DOHH2 (cell line): Measurements from ENCODE around the gene GABRA5.

Experiments used
- H3F3A ChIP-seq: fragments of 200-600 bp; sonication (generic), shearing (Covaris generic); 2 replicates; pipeline ENCODE4 v1.6.0; 2016; ENCODE audit warnings: antibody characterized with exemption, mild to moderate bottlenecking; ENCODE audit not compliant: control insufficient read depth, insufficient read depth
- H3K27ac ChIP-seq: fragments of 200-600 bp; sonication (generic); 2 replicates; pipeline ENCODE4 v1.5.1; 2014; ENCODE audit warnings: low read depth, mild to moderate bottlenecking, low read length, moderate library complexity
- H3K27me3 ChIP-seq: fragments of 200-600 bp; sonication (generic); 2 replicates; pipeline ENCODE4 v1.6.1; 2014; ENCODE audit warnings: mild to moderate bottlenecking, low read length, mixed read lengths; ENCODE audit not compliant: control insufficient read depth
- H3K36me3 ChIP-seq: fragments of 200-600 bp; sonication (generic); 2 replicates; pipeline ENCODE4 v1.6.1; 2014; ENCODE audit warnings: mild to moderate bottlenecking, low read length, moderate library complexity, mixed read lengths; ENCODE audit not compliant: control insufficient read depth
- H3K4me1 ChIP-seq: fragments of 200-600 bp; sonication (generic); 2 replicates; pipeline ENCODE4 v1.6.1; 2014; ENCODE audit warnings: mild to moderate bottlenecking, low read length, mixed read lengths; ENCODE audit not compliant: control insufficient read depth
- H3K4me2 ChIP-seq: fragments of 200-600 bp; sonication (generic); 2 replicates; pipeline ENCODE4 v1.6.0; 2014; ENCODE audit warnings: mild to moderate bottlenecking, low read length, moderate library complexity
- H3K4me3 ChIP-seq: fragments of 200-600 bp; sonication (generic); 2 replicates; pipeline ENCODE4 v1.5.1; 2014; ENCODE audit warnings: mild to moderate bottlenecking, low read length, mixed read lengths
- H3K79me2 ChIP-seq: fragments of 200-600 bp; sonication (generic); 2 replicates; pipeline ENCODE4 v1.6.1; 2014; ENCODE audit warnings: mild to moderate bottlenecking, low read length, mixed read lengths; ENCODE audit not compliant: control insufficient read depth
- H3K9me2 ChIP-seq: fragments of 200-600 bp; sonication (generic); replicated peaks from 2 replicates; pipeline ENCODE4 v1.6.1; 2014; ENCODE audit warnings: mild to moderate bottlenecking, low read length, mixed read lengths; ENCODE audit not compliant: control insufficient read depth
- H3K9me3 ChIP-seq: fragments of 200-600 bp; sonication (generic); 2 replicates; pipeline ENCODE4 v1.6.1; 2014; ENCODE audit warnings: antibody characterized with exemption, low read length, mixed read lengths; ENCODE audit not compliant: control insufficient read depth, insufficient read depth
- H4K20me1 ChIP-seq: fragments of 200-600 bp; sonication (generic); 2 replicates; pipeline ENCODE4 v1.6.0; 2014; ENCODE audit warnings: low read depth, mild to moderate bottlenecking, antibody characterized with exemption, low read length, moderate library complexity; ENCODE audit not compliant: control insufficient read depth, insufficient read depth
- CTCF ChIP-seq: fragments of 200-600 bp; sonication (generic); IDR thresholded peaks from one replicate; pipeline ENCODE4 v1.5.1; 2014; ENCODE audit warnings: antibody characterized with exemption, mild to moderate bottlenecking, low read depth, low read length; ENCODE audit not compliant: poor library complexity, severe bottlenecking
- EZH2phosphoT487 ChIP-seq: fragments of 200-600 bp; sonication (generic); IDR thresholded peaks from 2 replicates; pipeline ENCODE4 v1.6.1; 2017; ENCODE audit warnings: borderline replicate concordance, mild to moderate bottlenecking, antibody characterized with exemption, low read length, moderate library complexity, mixed read lengths

The GABRA5 gene

GRCh38 chr15:26967719-26968269 lies 100.9 kb downstream of the GABRA5 start:
- Histone ChIP-seq H3K4me1 (no peaks in the 10 kb centered on the region), H3K36me3 (no peaks in the 10 kb centered on the region), H3K4me2 (no peak overlapping the region), H3K9me2 (no peaks in the 10 kb centered on the region), H3K79me2 (no peaks in the 10 kb centered on the region), H3F3A (no peaks in the 10 kb centered on the region), H3K4me3 (no peak overlapping the region), H3K27me3 (no peaks in the 10 kb centered on the region), H3K27ac (no peak overlapping the region), H3K9me3 (peaks cover 9% of the 10 kb centered on the region; the same call in 1 of the 2 replicates), H4K20me1 (no peaks in the 10 kb centered on the region)
- TF ChIP-seq CTCF (no peak), EZH2phosphoT487 (no peak)

DNA sequence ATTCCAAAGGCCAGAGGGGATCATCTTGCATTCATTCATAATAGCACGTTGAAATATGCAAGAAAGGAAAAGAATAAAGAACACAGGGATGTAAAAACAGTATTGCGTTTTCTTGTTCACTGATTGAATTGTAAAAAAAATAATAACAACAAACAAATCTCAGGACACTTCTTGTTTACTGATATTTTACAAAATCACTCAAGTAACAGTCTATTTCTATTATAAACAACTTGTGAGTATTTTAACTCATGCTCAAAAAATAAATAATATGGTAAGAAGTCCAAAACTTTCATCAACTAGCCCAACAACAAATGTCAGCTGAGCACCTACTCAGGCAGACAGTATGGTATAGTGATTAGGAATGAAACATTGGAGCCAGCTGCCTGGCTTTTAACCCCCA lies 101.9 kb downstream of the GABRA5 start:
- Histone ChIP-seq H3K27me3 (no peaks in the 10 kb centered on the region), H3K4me3 (no peak overlapping the region), H3K9me3 (peaks cover 9% of the 10 kb centered on the region; the same call in 1 of the 2 replicates)

GRCh38 chr15:26970712-26971210 lies 103.9 kb downstream of the GABRA5 start, which contains the start of gene GABRG3:
Gene GABRG3, plus strand, starts transcription at chr15:26971181.
- H3F3A ChIP-seq: no peaks in the 10 kb centered on the region
- no peaks in the 10 kb centered on the region for H3K4me1 ChIP-seq
- H3K4me3 ChIP-seq: no peak within 1 kb of the TSS
- H4K20me1 ChIP-seq: no peaks in the 10 kb centered on the region
- H3K79me2 ChIP-seq: no peaks in the 10 kb centered on the region
- H3K9me2 ChIP-seq: no peaks in the 10 kb centered on the region
- H3K36me3 ChIP-seq: no peaks in the 10 kb centered on the region
- H3K4me2 ChIP-seq: no peak within 1 kb of the TSS
- no peaks in the 10 kb centered on the region for H3K27me3 ChIP-seq
- H3K9me3 ChIP-seq: peaks cover 5% of the 10 kb centered on the region; the same call in 1 of the 2 replicates
- H3K27ac ChIP-seq: no peak within 1 kb of the TSS
- no peak for TF ChIP-seq EZH2phosphoT487
- no peak for TF ChIP-seq CTCF

More for the DNA sequence above, 101.9 kb downstream of the GABRA5 start:
- no peaks in the 10 kb centered on the region for H3K79me2 ChIP-seq
- TF ChIP-seq CTCF (no peak), EZH2phosphoT487 (no peak)
- H3K4me2 ChIP-seq: no peak overlapping the region
- H4K20me1 ChIP-seq: no peaks in the 10 kb centered on the region
- H3K9me2 ChIP-seq: no peaks in the 10 kb centered on the region
- no peak overlapping the region for H3K27ac ChIP-seq
- no peaks in the 10 kb centered on the region for H3F3A ChIP-seq
- no peaks in the 10 kb centered on the region for H3K4me1 ChIP-seq
- no peaks in the 10 kb centered on the region for H3K36me3 ChIP-seq
